HL-60 (cell line): Measurements from ENCODE around the gene SLFN12L.

Source experiments
- CTCF ChIP-seq: IDR thresholded peaks from one replicate; pipeline ENCODE4 v1.5.1; 2011; ENCODE audit warnings: low read length, control low read depth, inconsistent platforms; ENCODE audit not compliant: insufficient read depth
- POLR2AphosphoS5 ChIP-seq: IDR thresholded peaks from 2 replicates; pipeline ENCODE4 v1.6.1; 2012; ENCODE audit warnings: low read depth

- TF ChIP-seq CTCF (no peak), POLR2AphosphoS5 (no peak)
Observed at GRCh38 chr17:35519906-35520442, 17.5 kb downstream of the SLFN12L start.
